Activated B cell treated with CpG ODN at 0.5 μM for 24 hours (primary cell): ENCODE measurements around the gene ANKEF1. TPM values are rescaled to one million over a fixed set of nuclear protein-coding genes. Genes with fewer than 3 reads are reported as not detected.

Experiments
- ATAC-seq: fragments of 200-7000 bp; cut with Tn5 transposase; one replicate; pipeline ENCODE4 v1.10.0; 2021; ENCODE audit warnings: low read depth, mild to moderate bottlenecking, moderate library complexity
- CTCF ChIA-PET: fragments of 350-600 bp; sonication (Branson Sonifier 250); formaldehyde crosslinking; loops from one replicate; lab custom pipeline; 2021; ENCODE audit warnings: antibody characterized with exemption; lab: Charles Lee
- POLR2A ChIA-PET: fragments of 350-600 bp; sonication (Branson Sonifier 250); formaldehyde crosslinking; loops from one replicate; lab custom pipeline; 2021; ENCODE audit warnings: antibody characterized with exemption; lab: Charles Lee
- DNase-seq: peaks from one replicate; pipeline ENCODE4 v3.0.0; 2022
- H3K27ac Mint-ChIP-seq: one replicate; pipeline ENCODE4 v1.8.0; 2020; ENCODE audit warnings: mixed read lengths
- H3K27me3 Mint-ChIP-seq: one replicate; pipeline ENCODE4 v1.8.0; 2021; ENCODE audit warnings: mixed read lengths
- H3K36me3 Mint-ChIP-seq: one replicate; pipeline ENCODE4 v1.8.0; 2021; ENCODE audit warnings: low read depth, mixed read lengths
- H3K4me1 Mint-ChIP-seq: one replicate; pipeline ENCODE4 v1.8.0; 2021; ENCODE audit warnings: mixed read lengths
- H3K4me3 Mint-ChIP-seq: one replicate; pipeline ENCODE4 v1.8.0; 2020; ENCODE audit warnings: mild to moderate bottlenecking, mixed read lengths
- H3K9me3 Mint-ChIP-seq: one replicate; pipeline ENCODE4 v1.8.0; 2020; ENCODE audit warnings: mixed read lengths
- intact Hi-C: fragments of 100-400 bp; cut with micrococcal nuclease; formaldehyde crosslinking; loops from one replicate; pipeline ENCODE4 v1.15.1; 2024
- total RNA-seq: library from RNA; stranded (reverse); gene quantifications from 2 replicates; pipeline ENCODE4 v1.2.3, GENCODE V29; 2022
- TF ChIP-seq, protein P1 (sequence below): fragments of 200-600 bp; IDR thresholded peaks from one replicate; pipeline ENCODE4 v1.8.0; 2022; ENCODE audit warnings: antibody characterized with exemption, mild to moderate bottlenecking

The ANKEF1 gene
- 2.0 and 2.6 TPM in 2 replicates for total RNA-seq

GRCh38 chr20:10034717-10035571 is at the start of gene ANKEF1:
Gene ANKEF1, plus strand, starts transcription at chr20:10034987. Its CDS starts 3,315 bp downstream, at chr20:10038302.
- POLR2A ChIA-PET = interaction anchor here (1.0 kb wide), 1 partner anchor 399 kb away, joined by 5 read pairs; the partner anchor contains the start of genes MKKS and SLX4IP
- Mint-ChIP-seq H3K4me1 (peaks cover 6% of the 10 kb centered on the region), H3K36me3 (peaks cover 5% of the 10 kb centered on the region), H3K9me3 (no peaks in the 10 kb centered on the region), H3K27ac (no peak within 1 kb of the TSS), H3K27me3 (peaks cover 13% of the 10 kb centered on the region), H3K4me3 (peak within 1 kb of the TSS; percentile 75)
- CTCF ChIA-PET = no interaction called here
- DNase-seq (peak; percentile 73), ATAC-seq (peak; percentile 97)
- TF ChIP-seq, protein P1, sequence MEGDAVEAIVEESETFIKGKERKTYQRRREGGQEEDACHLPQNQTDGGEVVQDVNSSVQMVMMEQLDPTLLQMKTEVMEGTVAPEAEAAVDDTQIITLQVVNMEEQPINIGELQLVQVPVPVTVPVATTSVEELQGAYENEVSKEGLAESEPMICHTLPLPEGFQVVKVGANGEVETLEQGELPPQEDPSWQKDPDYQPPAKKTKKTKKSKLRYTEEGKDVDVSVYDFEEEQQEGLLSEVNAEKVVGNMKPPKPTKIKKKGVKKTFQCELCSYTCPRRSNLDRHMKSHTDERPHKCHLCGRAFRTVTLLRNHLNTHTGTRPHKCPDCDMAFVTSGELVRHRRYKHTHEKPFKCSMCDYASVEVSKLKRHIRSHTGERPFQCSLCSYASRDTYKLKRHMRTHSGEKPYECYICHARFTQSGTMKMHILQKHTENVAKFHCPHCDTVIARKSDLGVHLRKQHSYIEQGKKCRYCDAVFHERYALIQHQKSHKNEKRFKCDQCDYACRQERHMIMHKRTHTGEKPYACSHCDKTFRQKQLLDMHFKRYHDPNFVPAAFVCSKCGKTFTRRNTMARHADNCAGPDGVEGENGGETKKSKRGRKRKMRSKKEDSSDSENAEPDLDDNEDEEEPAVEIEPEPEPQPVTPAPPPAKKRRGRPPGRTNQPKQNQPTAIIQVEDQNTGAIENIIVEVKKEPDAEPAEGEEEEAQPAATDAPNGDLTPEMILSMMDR = no peak
- intact Hi-C loops = loop anchor here (1.0 to 2.0 kb wide), 3 partner anchors 25 to 400 kb away; partner anchors contain the start of genes MKKS and SLX4IP

GRCh38 chr20:9985281-9985680 is 49.5 kb upstream of the ANKEF1 start:
- TF ChIP-seq, protein P1 = no peak
- H3K9me3 Mint-ChIP-seq = no peaks in the 10 kb centered on the region
- H3K27me3 Mint-ChIP-seq = peaks cover 3% of the 10 kb centered on the region
- intact Hi-C loops = no loop called here
- POLR2A ChIA-PET = no interaction called here
- no peaks in the 10 kb centered on the region for H3K4me1 Mint-ChIP-seq
- H3K4me3 Mint-ChIP-seq = no peak overlapping the region
- CTCF ChIA-PET = no interaction called here
- H3K27ac Mint-ChIP-seq = no peak overlapping the region
- no peaks in the 10 kb centered on the region for H3K36me3 Mint-ChIP-seq
- DNase-seq (no peak), ATAC-seq (no peak)

GRCh38 chr20:9985773-9986172 is 49.0 kb upstream of the ANKEF1 start:
- ATAC-seq = no peak
- Mint-ChIP-seq H3K36me3 (no peaks in the 10 kb centered on the region), H3K4me1 (no peaks in the 10 kb centered on the region), H3K27me3 (peaks cover 3% of the 10 kb centered on the region), H3K4me3 (no peak overlapping the region), H3K9me3 (no peaks in the 10 kb centered on the region), H3K27ac (no peak overlapping the region)
- intact Hi-C loops = no loop called here
- no peak for DNase-seq
- CTCF ChIA-PET = no interaction called here
- TF ChIP-seq, protein P1 = no peak
- POLR2A ChIA-PET = no interaction called here

- intact Hi-C loops = no loop called here
- CTCF ChIA-PET = no interaction called here
- Mint-ChIP-seq H3K27me3 (peaks cover 3% of the 10 kb centered on the region), H3K27ac (no peak overlapping the region), H3K36me3 (no peaks in the 10 kb centered on the region), H3K9me3 (no peaks in the 10 kb centered on the region), H3K4me3 (no peak overlapping the region), H3K4me1 (no peaks in the 10 kb centered on the region)
- TF ChIP-seq, protein P1 = no peak
- no peak for ATAC-seq
- POLR2A ChIA-PET = no interaction called here
- DNase-seq = no peak
Observed at GRCh38 chr20:9989066-9989724, 45.6 kb upstream of the ANKEF1 start.

DNA sequence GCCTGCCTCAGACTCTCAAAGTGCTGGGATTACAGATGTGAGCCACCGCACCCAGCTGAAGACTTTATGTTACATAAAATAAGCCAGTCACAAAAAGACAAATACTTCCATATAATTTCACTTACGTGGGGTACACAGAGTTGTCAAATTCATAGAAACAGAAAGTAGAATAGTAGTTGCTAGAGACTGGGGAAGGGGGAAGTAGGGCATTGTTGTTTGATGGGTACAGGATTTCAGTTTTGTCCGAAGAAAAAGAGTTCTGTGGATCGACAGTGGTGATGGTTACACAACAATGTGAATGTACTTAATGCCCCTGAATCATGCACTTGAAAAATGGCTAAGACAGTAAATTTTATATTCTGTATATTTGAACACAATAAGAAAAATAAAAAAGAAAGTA is 41.6 kb upstream of the ANKEF1 start:
- H3K27me3 Mint-ChIP-seq = no peaks in the 10 kb centered on the region
- CTCF ChIA-PET = no interaction called here
- H3K4me1 Mint-ChIP-seq = no peaks in the 10 kb centered on the region
- DNase-seq (no peak), ATAC-seq (no peak)
- POLR2A ChIA-PET = no interaction called here
- intact Hi-C loops = no loop called here
- peaks cover 5% of the 10 kb centered on the region for H3K9me3 Mint-ChIP-seq
- H3K36me3 Mint-ChIP-seq = no peaks in the 10 kb centered on the region
- no peak overlapping the region for H3K27ac Mint-ChIP-seq
- TF ChIP-seq, protein P1 = no peak
- no peak overlapping the region for H3K4me3 Mint-ChIP-seq
